ENCODE data around the gene SLC2A5. TPM values are rescaled to one million over a fixed set of nuclear protein-coding genes. Genes with fewer than 3 reads are reported as not detected.

The SLC2A5 gene
- polyA plus RNA-seq, 1 donor from 2014 or later: 10.0 TPM

- peaks cover 14 to 19% (median 14%) of the 10 kb centered on the region in 3 donors for H3K4me1 Mint-ChIP-seq
- H3K27ac Mint-ChIP-seq: peak overlapping the region in 1 of 3 donors; percentile 6
These were observed 9.3 kb downstream of the SLC2A5 start for GRCh38 chr1:9059891-9060744.

GRCh38 chr1:9058465-9058864 is 11.0 kb downstream of the SLC2A5 start:
- peak overlapping the region in 2 of 3 donors; percentile 26 to 59 for H3K27ac Mint-ChIP-seq
- peaks cover 6 to 12% (median 6%) of the 10 kb centered on the region in 3 donors for H3K4me1 Mint-ChIP-seq
- H3K9me3 Mint-ChIP-seq: no peaks in the 10 kb centered on the region
- H3K36me3 Mint-ChIP-seq: peaks cover 2% of the 10 kb centered on the region
- H3K27me3 Mint-ChIP-seq: no peaks in the 10 kb centered on the region
- no peak overlapping the region for H3K4me3 Mint-ChIP-seq

More at GRCh38 chr1:9059891-9060744, 9.3 kb downstream of the SLC2A5 start:
- H3K9me3 Mint-ChIP-seq: no peaks in the 10 kb centered on the region
- peaks cover 3% of the 10 kb centered on the region for H3K36me3 Mint-ChIP-seq
- H3K4me3 Mint-ChIP-seq: no peak overlapping the region
- H3K27me3 Mint-ChIP-seq: no peaks in the 10 kb centered on the region

GRCh38 chr1:9057851-9058250 is 11.6 kb downstream of the SLC2A5 start:
- H3K36me3 Mint-ChIP-seq: peaks cover 2% of the 10 kb centered on the region
- no peaks in the 10 kb centered on the region for H3K27me3 Mint-ChIP-seq
- no peak overlapping the region for H3K4me3 Mint-ChIP-seq
- no peak overlapping the region for H3K27ac Mint-ChIP-seq
- H3K4me1 Mint-ChIP-seq: peaks cover 5 to 11% (median 6%) of the 10 kb centered on the region in 3 donors
- H3K9me3 Mint-ChIP-seq: no peaks in the 10 kb centered on the region

- Mint-ChIP-seq H3K27ac (no peak overlapping the region), H3K36me3 (peaks cover 14% of the 10 kb centered on the region), H3K9me3 (no peaks in the 10 kb centered on the region), H3K27me3 (no peaks in the 10 kb centered on the region), H3K4me3 (no peak overlapping the region), H3K4me1 (peaks cover 4 to 5% (median 5%) of the 10 kb centered on the region in 3 donors)
These were observed 17.0 kb downstream of the SLC2A5 start for GRCh38 chr1:9052272-9053049.

GRCh38 chr1:9051379-9051778 is 18.1 kb downstream of the SLC2A5 start:
- Mint-ChIP-seq H3K9me3 (no peaks in the 10 kb centered on the region), H3K4me1 (peaks cover 4 to 6% (median 5%) of the 10 kb centered on the region in 3 donors), H3K36me3 (peaks cover 14% of the 10 kb centered on the region), H3K27ac (no peak overlapping the region), H3K4me3 (no peak overlapping the region), H3K27me3 (no peaks in the 10 kb centered on the region)

- peaks cover 4 to 6% (median 5%) of the 10 kb centered on the region in 3 donors for H3K4me1 Mint-ChIP-seq
- H3K27ac Mint-ChIP-seq: no peak overlapping the region
- peaks cover 14% of the 10 kb centered on the region for H3K36me3 Mint-ChIP-seq
- no peaks in the 10 kb centered on the region for H3K9me3 Mint-ChIP-seq
- H3K4me3 Mint-ChIP-seq: no peak overlapping the region
- H3K27me3 Mint-ChIP-seq: no peaks in the 10 kb centered on the region
These were observed 18.6 kb downstream of the SLC2A5 start for GRCh38 chr1:9050803-9051202.

- Mint-ChIP-seq H3K4me3 (no peak overlapping the region), H3K27ac (no peak overlapping the region), H3K4me1 (peaks cover 5 to 8% (median 6%) of the 10 kb centered on the region in 3 donors), H3K9me3 (no peaks in the 10 kb centered on the region), H3K27me3 (no peaks in the 10 kb centered on the region), H3K36me3 (peaks cover 15% of the 10 kb centered on the region)
These were observed 20.9 kb downstream of the SLC2A5 start for GRCh38 chr1:9048551-9048950.

- Mint-ChIP-seq H3K36me3 (peaks cover 11% of the 10 kb centered on the region), H3K27me3 (no peaks in the 10 kb centered on the region), H3K4me1 (peaks cover 5 to 11% (median 9%) of the 10 kb centered on the region in 3 donors), H3K27ac (no peak overlapping the region), H3K4me3 (no peak overlapping the region), H3K9me3 (no peaks in the 10 kb centered on the region)
These were observed 22.4 kb downstream of the SLC2A5 start for GRCh38 chr1:9047019-9047418.

GRCh38 chr1:9045861-9046510 is 23.4 kb downstream of the SLC2A5 start:
- Mint-ChIP-seq H3K4me1 (peaks cover 4 to 11% (median 5%) of the 10 kb centered on the region in 3 donors), H3K36me3 (peaks cover 9% of the 10 kb centered on the region), H3K27me3 (no peaks in the 10 kb centered on the region), H3K27ac (no peak overlapping the region), H3K9me3 (no peaks in the 10 kb centered on the region), H3K4me3 (no peak overlapping the region)

- H3K4me1 Mint-ChIP-seq: peaks cover 0 to 8% (median 6%) of the 10 kb centered on the region in 3 donors
- H3K9me3 Mint-ChIP-seq: no peaks in the 10 kb centered on the region
- H3K27me3 Mint-ChIP-seq: no peaks in the 10 kb centered on the region
- peak overlapping the region in 1 of 3 donors; percentile 23 for H3K27ac Mint-ChIP-seq
- H3K4me3 Mint-ChIP-seq: peak overlapping the region in 1 of 4 donors; percentile 28
- peaks cover 12% of the 10 kb centered on the region for H3K36me3 Mint-ChIP-seq
These were observed 25.2 kb downstream of the SLC2A5 start for GRCh38 chr1:9044236-9044635.

- Mint-ChIP-seq H3K27me3 (peaks cover 2% of the 10 kb centered on the region), H3K4me3 (no peak overlapping the region), H3K4me1 (peaks cover 5 to 14% (median 14%) of the 10 kb centered on the region in 3 donors), H3K36me3 (peaks cover 10% of the 10 kb centered on the region), H3K27ac (no peak overlapping the region), H3K9me3 (no peaks in the 10 kb centered on the region)
These were observed 27.2 kb downstream of the SLC2A5 start for GRCh38 chr1:9042272-9042671.

GRCh38 chr1:9041116-9041779 is 28.2 kb downstream of the SLC2A5 start:
- Mint-ChIP-seq H3K27me3 (peaks cover 2% of the 10 kb centered on the region), H3K4me3 (no peak overlapping the region), H3K4me1 (peaks cover 12 to 21% (median 20%) of the 10 kb centered on the region in 3 donors), H3K27ac (no peak overlapping the region), H3K36me3 (peaks cover 10% of the 10 kb centered on the region), H3K9me3 (no peaks in the 10 kb centered on the region)

GRCh38 chr1:9040659-9041030 is 28.8 kb downstream of the SLC2A5 start:
- Mint-ChIP-seq H3K27me3 (peaks cover 2% of the 10 kb centered on the region), H3K36me3 (peaks cover 10% of the 10 kb centered on the region), H3K9me3 (no peaks in the 10 kb centered on the region), H3K4me3 (no peak overlapping the region), H3K4me1 (peaks cover 13 to 23% (median 21%) of the 10 kb centered on the region in 3 donors), H3K27ac (no peak overlapping the region)

All from IgD-negative memory B cell (primary cell).